ENCODE data around the gene PACSIN2.

The PACSIN2 gene

GRCh38 chr22:42909363-42910058 lies 105.4 kb downstream of the PACSIN2 start:
- H3F3A ChIP-seq (ENCODE audit: insufficient read depth, low read length) = no peaks in the 10 kb centered on the region
- TF ChIP-seq EZH2 (optimal IDR thresholded peaks at IDR 0.05; ENCODE audit: low read depth, low read length) (no peak), EZH2phosphoT487 (IDR thresholded peaks at IDR 0.05; ENCODE audit: low read length) (no peak), CTCF (IDR thresholded peaks at IDR 0.05; ENCODE audit: low read length) (no peak)
- H3K27me3 ChIP-seq (replicated peaks; ENCODE audit: insufficient read depth, low read length) = no peaks in the 10 kb centered on the region
- no peaks in the 10 kb centered on the region for H3K9me2 ChIP-seq (replicated peaks; ENCODE audit: insufficient read depth, low read length)
- H2AFZ ChIP-seq (ENCODE audit: low read length) = no peak overlapping the region
- H3K36me3 ChIP-seq (replicated peaks; ENCODE audit: insufficient read depth, low read length) = no peaks in the 10 kb centered on the region
- no peaks in the 10 kb centered on the region for H3K4me1 ChIP-seq (ENCODE audit: low read length)
- no peaks in the 10 kb centered on the region for H4K20me1 ChIP-seq (ENCODE audit: insufficient read depth, low read length)
- no peaks in the 10 kb centered on the region for H3K79me2 ChIP-seq (ENCODE audit: low read length)
- no peak overlapping the region for H3K9ac ChIP-seq (ENCODE audit: low read length)
- H3K9me3 ChIP-seq (replicated peaks; ENCODE audit: insufficient read depth, low read length) = no peaks in the 10 kb centered on the region
- H3K4me2 ChIP-seq (ENCODE audit: low read depth, low read length) = no peak overlapping the region
- no peak for DNase-seq
- no peak overlapping the region for H3K27ac ChIP-seq (ENCODE audit: low read length)
- no peak overlapping the region for H3K4me3 ChIP-seq (ENCODE audit: low read length)

DNA sequence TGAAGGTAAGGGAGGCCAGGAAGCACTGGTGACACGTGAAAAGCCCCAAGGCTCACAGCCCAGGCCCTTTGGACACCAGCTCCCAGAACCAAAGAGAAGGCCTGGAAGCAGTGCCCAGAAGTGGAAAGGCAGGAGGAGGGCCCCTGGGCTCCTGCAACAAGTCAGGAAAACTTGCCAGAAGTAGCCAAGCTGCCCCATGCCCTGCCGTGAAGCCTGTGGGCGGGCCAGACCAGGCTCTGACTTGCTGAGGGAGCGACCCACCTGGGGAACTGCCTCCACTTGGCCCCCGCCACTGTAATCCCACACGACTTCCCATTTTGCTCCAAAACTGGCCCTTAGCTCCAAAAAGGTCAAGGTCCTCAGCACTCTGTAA lies 106.6 kb downstream of the PACSIN2 start:
- H3F3A ChIP-seq (ENCODE audit: insufficient read depth, low read length) = no peaks in the 10 kb centered on the region
- no peaks in the 10 kb centered on the region for H3K79me2 ChIP-seq (ENCODE audit: low read length)
- no peak overlapping the region for H3K9ac ChIP-seq (ENCODE audit: low read length)
- no peaks in the 10 kb centered on the region for H4K20me1 ChIP-seq (ENCODE audit: insufficient read depth, low read length)
- no peak overlapping the region for H2AFZ ChIP-seq (ENCODE audit: low read length)
- H3K4me2 ChIP-seq (ENCODE audit: low read depth, low read length) = no peak overlapping the region
- no peaks in the 10 kb centered on the region for H3K27me3 ChIP-seq (replicated peaks; ENCODE audit: insufficient read depth, low read length)
- no peaks in the 10 kb centered on the region for H3K4me1 ChIP-seq (ENCODE audit: low read length)
- H3K36me3 ChIP-seq (replicated peaks; ENCODE audit: insufficient read depth, low read length) = no peaks in the 10 kb centered on the region
- no peaks in the 10 kb centered on the region for H3K9me3 ChIP-seq (replicated peaks; ENCODE audit: insufficient read depth, low read length)
- H3K4me3 ChIP-seq (ENCODE audit: low read length) = no peak overlapping the region
- H3K27ac ChIP-seq (ENCODE audit: low read length) = no peak overlapping the region
- TF ChIP-seq CTCF (IDR thresholded peaks at IDR 0.05; ENCODE audit: low read length) = no peak
- no peak for TF ChIP-seq EZH2 (optimal IDR thresholded peaks at IDR 0.05; ENCODE audit: low read depth, low read length)
- TF ChIP-seq EZH2phosphoT487 (IDR thresholded peaks at IDR 0.05; ENCODE audit: low read length) = no peak
- H3K9me2 ChIP-seq (replicated peaks; ENCODE audit: insufficient read depth, low read length) = no peaks in the 10 kb centered on the region
- DNase-seq = no peak

- Histone ChIP-seq H3K9me3 (replicated peaks; ENCODE audit: insufficient read depth, low read length) (no peaks in the 10 kb centered on the region), H3K27me3 (replicated peaks; ENCODE audit: insufficient read depth, low read length) (no peaks in the 10 kb centered on the region), H3K27ac (ENCODE audit: low read length) (no peak overlapping the region), H3K4me1 (ENCODE audit: low read length) (no peaks in the 10 kb centered on the region), H3K9ac (ENCODE audit: low read length) (no peak overlapping the region), H3K4me2 (ENCODE audit: low read depth, low read length) (no peak overlapping the region), H4K20me1 (ENCODE audit: insufficient read depth, low read length) (no peaks in the 10 kb centered on the region), H3K9me2 (replicated peaks; ENCODE audit: insufficient read depth, low read length) (no peaks in the 10 kb centered on the region), H3F3A (ENCODE audit: insufficient read depth, low read length) (no peaks in the 10 kb centered on the region), H3K79me2 (ENCODE audit: low read length) (no peaks in the 10 kb centered on the region), H3K36me3 (replicated peaks; ENCODE audit: insufficient read depth, low read length) (no peaks in the 10 kb centered on the region), H3K4me3 (ENCODE audit: low read length) (no peak overlapping the region), H2AFZ (ENCODE audit: low read length) (no peak overlapping the region)
- TF ChIP-seq EZH2 (optimal IDR thresholded peaks at IDR 0.05; ENCODE audit: low read depth, low read length) (no peak), EZH2phosphoT487 (IDR thresholded peaks at IDR 0.05; ENCODE audit: low read length) (no peak), CTCF (IDR thresholded peaks at IDR 0.05; ENCODE audit: low read length) (no peak)
- DNase-seq = no peak
These were observed 107.3 kb downstream of the PACSIN2 start for GRCh38 chr22:42907404-42908373.

Data from MM.1S (cell line).